Caki2 (cell line): ENCODE results near the gene IGFBP5. TPM values are rescaled to one million over a fixed set of nuclear protein-coding genes. Genes with fewer than 3 reads are reported as not detected.

Source experiments
- DNase-seq: peaks from one replicate; pipeline ENCODE4 v3.0.0-alpha.2; 2015; ENCODE audit warnings: low read depth
- in situ Hi-C: cut with HindIII; loops from 2 replicates; pipeline ENCODE4 v1.10.0; 2016; ENCODE audit warnings: low sequenced_read_pairs, low pct_unique_long_range_greater_than_20kb, mixed read lengths
- total RNA-seq: library from RNA; depleted of rRNA; stranded (reverse); fragments of >200 nt; shearing (Covaris generic); gene quantifications from 2 replicates; pipeline ENCODE4 v1.2.3, GENCODE V29; 2014; ENCODE audit warnings: low replicate concordance

IGFBP5 gene
- total RNA-seq, 1 experiment from 2014 or later = 0.07 TPM

- no peak for DNase-seq
- in situ Hi-C loops = no loop called here
These were observed 38.1 kb downstream of the IGFBP5 start for GRCh38 chr2:216657086-216657855.

- no peak for DNase-seq
- in situ Hi-C loops = no loop called here
These were observed 40.8 kb downstream of the IGFBP5 start for GRCh38 chr2:216654528-216655052.

GRCh38 chr2:216653931-216654365 lies 41.4 kb downstream of the IGFBP5 start:
- DNase-seq = no peak
- in situ Hi-C loops = no loop called here

GRCh38 chr2:216653093-216653799 lies 42.1 kb downstream of the IGFBP5 start:
- in situ Hi-C loops = no loop called here
- DNase-seq = no peak

GRCh38 chr2:216652566-216652965 lies 42.8 kb downstream of the IGFBP5 start:
- no peak for DNase-seq
- in situ Hi-C loops = no loop called here

- in situ Hi-C loops = no loop called here
- DNase-seq = no peak
These were observed 43.9 kb downstream of the IGFBP5 start for GRCh38 chr2:216651351-216651881.

- in situ Hi-C loops = no loop called here
- DNase-seq = no peak
These were observed 44.6 kb downstream of the IGFBP5 start for GRCh38 chr2:216650626-216651257.

- DNase-seq = no peak
These were observed 45.8 kb downstream of the IGFBP5 start for GRCh38 chr2:216649574-216649973.

GRCh38 chr2:216648105-216648504 lies 47.2 kb downstream of the IGFBP5 start:
- no peak for DNase-seq
- in situ Hi-C loops = no loop called here

More at GRCh38 chr2:216649574-216649973, 45.8 kb downstream of the IGFBP5 start:
- in situ Hi-C loops = no loop called here

- DNase-seq = no peak
- in situ Hi-C loops = no loop called here
These were observed 49.2 kb downstream of the IGFBP5 start for GRCh38 chr2:216646116-216646515.

- no peak for DNase-seq
- in situ Hi-C loops = no loop called here
These were observed 49.8 kb downstream of the IGFBP5 start for GRCh38 chr2:216645636-216645950.

- no peak for DNase-seq
These were observed 50.3 kb downstream of the IGFBP5 start for GRCh38 chr2:216644842-216645635.

GRCh38 chr2:216643986-216644659 lies 51.2 kb downstream of the IGFBP5 start:
- in situ Hi-C loops = no loop called here

More at GRCh38 chr2:216644842-216645635, 50.3 kb downstream of the IGFBP5 start:
- in situ Hi-C loops = no loop called here

GRCh38 chr2:216637472-216637871 lies 57.9 kb downstream of the IGFBP5 start:
- in situ Hi-C loops = no loop called here
- DNase-seq = no peak

More at GRCh38 chr2:216643986-216644659, 51.2 kb downstream of the IGFBP5 start:
- DNase-seq = no peak

GRCh38 chr2:216636551-216637450 lies 58.5 kb downstream of the IGFBP5 start:
- in situ Hi-C loops = no loop called here
- DNase-seq = peak; percentile 60

- DNase-seq = no peak
- in situ Hi-C loops = no loop called here
These were observed 59.4 kb downstream of the IGFBP5 start for GRCh38 chr2:216635701-216636550.
